SIG-M5 treated with dmso at 0.1 percent for 504 hours (cell line): ENCODE measurements around the gene MKRN2.
"Not testable (repeated sequence)": the region's sequence is repeated elsewhere in the genome, so short reads cannot be mapped to it uniquely, and the experiment has no call there.

Experiments
- DNase-seq: peaks from one replicate; lab custom pipeline; 2025; ENCODE audit not compliant: unreplicated experiment; lab: John Stamatoyannopoulos, UW

The MKRN2 gene

DNA sequence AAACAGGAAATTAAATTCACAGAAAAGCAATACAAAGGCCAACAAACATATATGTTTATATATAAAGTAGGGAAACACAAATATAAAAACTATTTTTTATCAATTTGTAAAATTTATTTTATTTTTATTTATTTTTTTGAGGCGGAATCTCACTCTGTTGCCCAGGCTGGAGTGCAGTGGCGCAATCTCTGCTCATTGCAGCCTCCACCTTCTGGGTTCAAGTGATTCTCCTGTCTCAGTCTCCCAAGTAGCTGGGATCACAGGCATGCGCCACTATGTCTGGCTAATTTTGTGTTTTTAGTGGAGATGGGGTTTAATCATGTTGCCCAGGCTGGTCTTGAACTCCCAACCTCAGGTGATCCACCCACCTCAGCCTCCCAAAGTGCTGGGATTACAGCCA lies 68.1 kb downstream of the MKRN2 start:
- not testable (repeated sequence) for DNase-seq

DNA sequence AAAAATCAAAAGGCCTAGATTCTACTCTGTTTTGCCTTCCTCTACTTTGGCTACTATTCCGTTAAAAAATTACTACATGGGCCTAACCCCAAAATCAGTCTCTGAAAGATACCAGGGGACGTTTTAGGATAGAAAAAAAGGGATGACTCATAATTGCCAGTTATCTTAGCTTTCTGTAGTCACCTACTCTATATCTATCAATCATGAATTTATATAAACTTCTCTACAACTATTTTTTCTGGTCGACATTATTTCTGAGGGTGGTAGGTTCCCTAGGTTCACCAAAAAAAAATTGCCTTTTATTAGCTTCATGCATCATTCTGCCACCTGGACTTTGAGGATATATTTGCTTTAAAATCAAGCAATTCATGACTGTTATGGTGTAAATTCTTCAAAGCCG lies 70.5 kb downstream of the MKRN2 start:
- DNase-seq = no peak

DNA sequence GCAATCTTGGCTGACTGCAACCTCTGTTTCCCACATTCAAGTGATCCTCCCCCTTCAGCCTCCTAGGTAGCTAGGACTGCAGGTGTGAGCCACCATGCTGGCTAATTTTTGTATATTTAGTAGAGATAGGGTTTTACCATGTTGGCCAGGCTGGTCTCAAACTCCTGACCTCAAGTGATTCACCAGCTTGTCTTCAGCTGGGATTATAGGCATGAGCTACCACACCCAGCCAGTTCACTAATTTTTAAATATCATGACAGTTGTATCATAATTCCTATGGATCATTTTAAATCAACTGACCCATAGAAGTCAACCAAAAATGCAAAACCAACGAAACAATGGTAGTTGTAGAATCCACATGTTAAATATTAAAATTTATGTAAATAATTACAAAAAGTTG lies 71.9 kb downstream of the MKRN2 start:
- no peak for DNase-seq

DNA sequence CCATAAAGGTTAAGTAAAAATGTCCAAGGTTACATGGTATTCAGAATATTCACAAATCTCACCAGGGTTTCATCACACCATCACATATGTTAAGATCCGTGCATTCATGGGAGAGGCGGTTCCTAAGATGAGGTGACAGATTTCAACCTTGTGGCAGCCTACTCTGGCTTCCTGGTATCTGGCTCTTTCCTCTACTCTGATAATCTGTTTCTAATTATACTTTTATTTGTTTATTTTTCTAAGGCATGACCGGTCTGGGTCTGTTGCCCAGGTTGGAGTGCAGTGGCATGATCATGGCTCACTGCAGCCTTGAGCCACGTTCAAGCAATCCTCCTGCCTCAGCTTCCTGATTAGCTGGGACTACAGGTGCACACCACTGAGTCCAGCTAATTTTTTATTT lies 72.7 kb downstream of the MKRN2 start:
- DNase-seq = no peak

DNA sequence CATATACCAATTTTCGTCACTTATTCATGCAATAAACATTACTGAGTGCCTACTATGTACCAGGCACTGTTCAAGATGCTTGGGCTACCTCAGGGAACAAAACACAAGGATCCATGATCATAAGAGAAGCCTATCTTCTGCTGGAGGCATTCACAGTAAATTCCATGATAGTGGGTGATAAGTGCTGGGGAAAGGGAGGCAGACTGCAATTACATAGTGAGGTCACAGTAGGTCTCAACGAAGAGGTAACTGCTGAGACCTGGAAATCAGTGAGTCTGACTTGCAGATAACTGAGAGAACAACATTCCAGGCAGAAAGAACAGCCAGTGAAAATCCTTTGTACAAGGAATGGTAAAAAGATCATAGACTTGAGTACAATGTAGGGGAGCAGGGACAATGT lies 73.4 kb downstream of the MKRN2 start:
- no peak for DNase-seq

DNA sequence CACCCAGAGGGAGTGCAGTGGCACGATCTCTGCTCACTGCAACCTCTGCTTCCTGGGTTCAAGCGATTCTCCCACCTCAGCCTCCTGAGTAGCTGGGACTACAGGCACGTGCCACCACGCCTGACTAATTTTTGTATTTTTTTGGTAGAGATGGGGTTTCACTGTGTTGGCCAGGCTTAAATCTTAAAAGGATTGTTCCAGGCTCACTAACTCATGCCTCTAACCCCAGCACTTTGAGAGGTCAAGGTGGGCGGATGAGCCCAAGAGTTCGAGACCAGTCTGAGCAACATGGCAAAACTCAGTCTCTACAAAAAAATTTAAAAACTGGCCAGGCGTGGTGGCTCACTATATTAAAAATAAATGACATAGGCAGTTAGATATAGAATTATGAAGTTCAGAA lies 74.0 kb downstream of the MKRN2 start:
- not testable (repeated sequence) for DNase-seq

DNA sequence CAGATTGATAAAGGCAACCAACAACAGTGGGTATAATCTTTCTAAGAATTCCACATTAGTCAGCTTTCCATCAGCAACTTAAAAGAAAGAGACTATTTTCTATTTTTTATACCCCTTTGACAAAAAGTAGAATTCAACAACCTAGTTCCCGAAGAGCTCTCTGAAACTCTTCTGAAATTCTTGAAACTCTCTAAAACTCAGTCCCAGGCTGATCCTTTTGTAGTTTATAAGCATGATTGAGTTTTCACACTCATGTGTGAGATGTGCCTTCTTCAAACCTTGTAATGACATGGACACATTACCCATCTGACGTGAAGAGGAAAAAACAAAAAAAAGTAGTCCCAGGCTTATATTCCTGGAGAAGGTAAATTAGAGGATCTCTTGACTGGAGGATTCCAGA lies 75.6 kb downstream of the MKRN2 start:
- DNase-seq = no peak

DNA sequence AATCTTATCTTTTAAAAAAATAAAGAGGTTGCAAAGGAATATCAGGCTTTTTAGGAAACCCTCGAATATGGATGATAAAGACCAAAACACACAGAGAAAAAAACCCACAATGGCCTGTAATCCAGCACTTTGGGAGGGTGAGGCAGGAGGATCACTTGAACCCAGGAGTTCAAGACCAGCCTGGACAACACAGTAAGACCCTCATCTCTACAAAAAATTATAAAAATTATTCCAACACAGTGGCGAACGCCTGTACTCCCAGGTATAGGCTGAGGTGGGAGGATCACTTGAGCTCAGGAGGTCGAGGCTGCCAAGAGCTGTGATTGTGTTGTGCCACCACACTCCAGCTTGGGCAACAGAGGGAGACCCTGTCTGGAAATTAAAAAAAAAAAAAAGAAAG lies 76.2 kb downstream of the MKRN2 start:
- DNase-seq = no peak
